Neural cell (in vitro differentiated cells): ENCODE results near the gene ZNF860.

Experiments
- CTCF ChIP-seq: fragments of 450-650 bp; IDR thresholded peaks from 2 replicates; pipeline ENCODE4 v1.5.1; 2014; ENCODE audit warnings: antibody characterized with exemption, mild to moderate bottlenecking, moderate library complexity; ENCODE audit not compliant: poor library complexity, severe bottlenecking
- EP300 ChIP-seq: fragments of 450-650 bp; conservative IDR thresholded peaks from 2 replicates; pipeline ENCODE4 v1.6.1; 2014; ENCODE audit warnings: antibody characterized with exemption, mild to moderate bottlenecking, moderate library complexity; ENCODE audit not compliant: poor library complexity, severe bottlenecking
- EZH2 ChIP-seq: fragments of 200-600, 300-800 bp; shearing (Covaris generic), sonication (generic); IDR thresholded peaks from 2 replicates; pipeline ENCODE4 v1.6.1; 2014; ENCODE audit warnings: antibody characterized with exemption, low read length, borderline replicate concordance, mild to moderate bottlenecking; ENCODE audit not compliant: insufficient read depth, poor library complexity, severe bottlenecking
- MXI1 ChIP-seq: fragments of 450-650 bp; conservative IDR thresholded peaks from 2 replicates; pipeline ENCODE4 v1.6.1; 2014; ENCODE audit warnings: antibody characterized with exemption, mild to moderate bottlenecking; ENCODE audit not compliant: poor library complexity, severe bottlenecking
- POLR2AphosphoS5 ChIP-seq: IDR thresholded peaks from 2 replicates; pipeline ENCODE4 v1.6.1; 2012
- RAD21 ChIP-seq: fragments of 450-650 bp; conservative IDR thresholded peaks from 2 replicates; pipeline ENCODE4 v1.6.1; 2014; ENCODE audit warnings: antibody characterized with exemption, mild to moderate bottlenecking, moderate library complexity
- REST ChIP-seq: IDR thresholded peaks from 2 replicates; pipeline ENCODE4 v1.6.1; 2012; ENCODE audit warnings: borderline replicate concordance
- SMC3 ChIP-seq: fragments of 450-650 bp; conservative IDR thresholded peaks from 2 replicates; pipeline ENCODE4 v1.6.1; 2014; ENCODE audit warnings: antibody characterized with exemption, mild to moderate bottlenecking, moderate library complexity; ENCODE audit not compliant: poor library complexity
- TAF1 ChIP-seq: IDR thresholded peaks from 2 replicates; pipeline ENCODE4 v1.6.1; 2012; ENCODE audit warnings: low read depth

DNA sequence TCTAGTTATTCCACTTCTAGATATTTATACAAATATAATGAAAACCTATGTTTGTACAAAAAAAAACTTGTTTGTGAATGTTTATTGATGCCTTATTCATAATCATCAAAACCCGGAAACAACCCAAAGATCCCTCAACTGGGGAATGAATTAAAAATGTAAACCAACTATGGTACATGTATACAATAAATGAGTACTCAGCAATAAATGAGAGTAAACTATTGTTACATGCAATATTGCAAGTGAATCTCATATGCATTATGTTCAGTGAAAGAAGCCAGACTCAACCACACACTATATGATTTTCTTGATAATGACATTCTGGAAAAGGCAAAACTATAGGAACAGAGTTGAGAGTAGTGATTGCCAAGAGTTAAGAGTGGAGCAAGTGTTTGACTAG, 12.3 kb downstream of the ZNF860 start:
- TF ChIP-seq CTCF: no peak
- no peak for TF ChIP-seq EZH2
- TF ChIP-seq TAF1: no peak
- no peak for TF ChIP-seq EP300
- TF ChIP-seq REST: no peak
- TF ChIP-seq MXI1: no peak
- no peak for TF ChIP-seq RAD21
- no peak for TF ChIP-seq POLR2AphosphoS5
- TF ChIP-seq SMC3: no peak
